HG03045 (cell line): ENCODE results near the gene TXNDC11.

Experiments
- ATAC-seq: cut with Tn5 transposase; IDR thresholded peaks from one replicate; pipeline ENCODE4 v1.9.1; 2021; ENCODE audit warnings: mild to moderate bottlenecking, moderate library complexity; ENCODE audit not compliant: unreplicated experiment

TXNDC11 gene

GRCh38 chr16:11633113-11633512 is 109.5 kb downstream of the TXNDC11 start:
- ATAC-seq, result no peak

- ATAC-seq, result no peak
These were observed 110.2 kb downstream of the TXNDC11 start for GRCh38 chr16:11632455-11632939.

- ATAC-seq, result no peak
These were observed 111.4 kb downstream of the TXNDC11 start for GRCh38 chr16:11631214-11631613.

DNA sequence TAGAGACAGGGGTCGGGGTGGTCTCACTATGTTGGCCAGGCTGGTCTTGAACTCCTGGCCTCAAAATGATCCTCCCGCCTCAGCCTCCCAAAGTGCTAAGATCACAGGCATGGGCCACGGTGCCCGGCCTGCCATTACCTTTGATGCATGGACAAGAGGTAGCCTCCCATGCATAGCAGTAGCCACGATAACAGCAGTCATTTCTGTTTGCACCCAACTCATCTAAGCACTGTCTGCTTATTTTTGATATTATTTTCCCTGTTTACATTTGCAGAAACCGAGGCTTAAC is 111.9 kb downstream of the TXNDC11 start:
- no peak for ATAC-seq

- no peak for ATAC-seq
These were observed 112.5 kb downstream of the TXNDC11 start for GRCh38 chr16:11630046-11630767.
